ENCODE results near the gene ZNF264.

ZNF264 gene
- long read RNA-seq, partial matches to known transcripts: 1 of 3 reads
- long read RNA-seq, other reads (novel, unspliced or antisense): 2 of 3 reads

DNA sequence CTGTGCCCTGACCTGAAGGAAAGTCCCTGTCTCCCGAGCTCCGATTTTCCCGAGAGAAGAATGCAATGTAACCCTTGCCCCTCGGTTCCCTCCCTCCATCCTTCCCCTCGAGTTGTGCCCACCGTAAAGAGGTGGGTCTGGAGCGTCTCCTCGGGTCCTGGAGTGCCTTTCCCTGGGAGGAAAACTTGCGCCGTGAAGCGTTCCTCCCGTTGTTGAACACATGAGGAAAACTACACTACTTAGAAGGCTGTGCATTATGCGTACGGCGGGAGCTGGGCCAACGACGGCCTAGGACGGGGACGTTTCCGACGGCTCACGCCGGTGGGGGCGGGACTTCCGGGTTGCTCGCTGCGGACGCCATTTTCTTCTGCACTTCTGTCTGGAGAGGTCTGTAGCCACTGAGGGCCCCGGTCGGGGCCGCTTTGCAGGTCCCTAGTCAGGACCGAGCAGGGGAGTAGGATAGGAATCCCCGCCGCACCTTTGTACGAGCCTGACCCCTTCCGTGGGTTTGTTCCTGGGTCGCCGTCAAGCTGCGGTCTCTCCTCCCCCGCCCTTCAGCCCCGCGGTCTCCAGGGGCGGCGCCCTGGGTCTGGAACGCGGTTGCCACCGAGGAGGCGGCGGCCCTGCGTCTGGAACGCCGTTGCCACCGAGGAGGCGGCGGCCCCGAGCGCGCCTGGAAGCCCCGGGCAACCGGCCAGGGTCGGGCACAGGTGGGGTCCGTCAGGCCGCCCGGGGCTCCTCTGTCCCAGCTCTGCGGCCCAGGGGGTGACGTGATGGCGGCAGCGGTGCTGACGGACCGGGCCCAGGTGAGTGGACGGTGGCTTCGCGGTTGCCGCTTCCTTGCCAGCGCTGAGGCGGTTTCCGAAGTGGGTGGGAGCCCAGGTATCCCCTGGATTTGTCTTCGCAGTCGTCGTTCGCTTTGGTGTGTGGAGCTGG is at the start of gene ZNF264:
Gene ZNF264 (plus strand): TSS at position 360 of the 936 bp plus-strand sequence. CDS start 414 bp downstream, at position 774.
- DNase-seq (ENCODE audit: low read depth in 1 of 2, low spot score in 1 of 2): peak; percentile 79 to 92
- TF ChIP-seq SPI1 (IDR thresholded peaks at IDR 0.05; ENCODE audit: borderline replicate concordance, low read depth) (peak; percentile 7; the same call in 1 of the 2 replicates), POLR2AphosphoS5 (IDR thresholded peaks at IDR 0.05; ENCODE audit: low read depth) (peak; percentile 81), GABPA (IDR thresholded peaks at IDR 0.05; ENCODE audit: low read depth) (peak; percentile 90)
- TF ChIP-seq, protein P1, sequence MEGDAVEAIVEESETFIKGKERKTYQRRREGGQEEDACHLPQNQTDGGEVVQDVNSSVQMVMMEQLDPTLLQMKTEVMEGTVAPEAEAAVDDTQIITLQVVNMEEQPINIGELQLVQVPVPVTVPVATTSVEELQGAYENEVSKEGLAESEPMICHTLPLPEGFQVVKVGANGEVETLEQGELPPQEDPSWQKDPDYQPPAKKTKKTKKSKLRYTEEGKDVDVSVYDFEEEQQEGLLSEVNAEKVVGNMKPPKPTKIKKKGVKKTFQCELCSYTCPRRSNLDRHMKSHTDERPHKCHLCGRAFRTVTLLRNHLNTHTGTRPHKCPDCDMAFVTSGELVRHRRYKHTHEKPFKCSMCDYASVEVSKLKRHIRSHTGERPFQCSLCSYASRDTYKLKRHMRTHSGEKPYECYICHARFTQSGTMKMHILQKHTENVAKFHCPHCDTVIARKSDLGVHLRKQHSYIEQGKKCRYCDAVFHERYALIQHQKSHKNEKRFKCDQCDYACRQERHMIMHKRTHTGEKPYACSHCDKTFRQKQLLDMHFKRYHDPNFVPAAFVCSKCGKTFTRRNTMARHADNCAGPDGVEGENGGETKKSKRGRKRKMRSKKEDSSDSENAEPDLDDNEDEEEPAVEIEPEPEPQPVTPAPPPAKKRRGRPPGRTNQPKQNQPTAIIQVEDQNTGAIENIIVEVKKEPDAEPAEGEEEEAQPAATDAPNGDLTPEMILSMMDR (IDR thresholded peaks at IDR 0.05; ENCODE audit: insufficient read depth, low read length): no peak
- TF ChIP-seq, protein P2, sequence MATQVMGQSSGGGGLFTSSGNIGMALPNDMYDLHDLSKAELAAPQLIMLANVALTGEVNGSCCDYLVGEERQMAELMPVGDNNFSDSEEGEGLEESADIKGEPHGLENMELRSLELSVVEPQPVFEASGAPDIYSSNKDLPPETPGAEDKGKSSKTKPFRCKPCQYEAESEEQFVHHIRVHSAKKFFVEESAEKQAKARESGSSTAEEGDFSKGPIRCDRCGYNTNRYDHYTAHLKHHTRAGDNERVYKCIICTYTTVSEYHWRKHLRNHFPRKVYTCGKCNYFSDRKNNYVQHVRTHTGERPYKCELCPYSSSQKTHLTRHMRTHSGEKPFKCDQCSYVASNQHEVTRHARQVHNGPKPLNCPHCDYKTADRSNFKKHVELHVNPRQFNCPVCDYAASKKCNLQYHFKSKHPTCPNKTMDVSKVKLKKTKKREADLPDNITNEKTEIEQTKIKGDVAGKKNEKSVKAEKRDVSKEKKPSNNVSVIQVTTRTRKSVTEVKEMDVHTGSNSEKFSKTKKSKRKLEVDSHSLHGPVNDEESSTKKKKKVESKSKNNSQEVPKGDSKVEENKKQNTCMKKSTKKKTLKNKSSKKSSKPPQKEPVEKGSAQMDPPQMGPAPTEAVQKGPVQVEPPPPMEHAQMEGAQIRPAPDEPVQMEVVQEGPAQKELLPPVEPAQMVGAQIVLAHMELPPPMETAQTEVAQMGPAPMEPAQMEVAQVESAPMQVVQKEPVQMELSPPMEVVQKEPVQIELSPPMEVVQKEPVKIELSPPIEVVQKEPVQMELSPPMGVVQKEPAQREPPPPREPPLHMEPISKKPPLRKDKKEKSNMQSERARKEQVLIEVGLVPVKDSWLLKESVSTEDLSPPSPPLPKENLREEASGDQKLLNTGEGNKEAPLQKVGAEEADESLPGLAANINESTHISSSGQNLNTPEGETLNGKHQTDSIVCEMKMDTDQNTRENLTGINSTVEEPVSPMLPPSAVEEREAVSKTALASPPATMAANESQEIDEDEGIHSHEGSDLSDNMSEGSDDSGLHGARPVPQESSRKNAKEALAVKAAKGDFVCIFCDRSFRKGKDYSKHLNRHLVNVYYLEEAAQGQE (IDR thresholded peaks at IDR 0.05; ENCODE audit: insufficient replicate concordance, low read depth): no peak
- Histone ChIP-seq H3K4me3 (replicated peaks; ENCODE audit: insufficient read depth, low read length) (peak within 1 kb of the TSS; percentile 96), H3K27ac (replicated peaks) (peak within 1 kb of the TSS; percentile 93), H3K27me3 (ENCODE audit: insufficient read depth, poor library complexity, severe bottlenecking) (no peaks in the 10 kb centered on the region)

DNA sequence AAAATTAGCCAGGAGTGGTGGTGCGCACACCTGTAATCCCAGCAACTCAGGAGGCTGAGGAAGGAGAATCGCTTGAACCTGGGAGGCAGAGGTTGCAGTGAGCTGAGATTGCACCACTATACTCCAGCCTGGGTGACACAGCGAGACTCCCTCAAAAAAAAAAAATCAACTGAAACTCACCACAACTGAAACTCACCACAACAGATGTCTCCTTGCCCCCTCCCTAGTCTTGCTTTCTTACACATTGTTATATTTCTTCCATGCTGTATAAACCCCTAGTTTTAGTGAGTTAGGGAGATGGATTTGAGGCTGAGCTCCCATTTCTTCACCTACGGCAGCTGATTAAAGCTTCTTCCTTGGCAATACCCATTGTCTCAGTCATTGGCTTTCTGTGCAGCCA is 49.6 kb upstream of the ZNF264 start:
- H3K27ac ChIP-seq (replicated peaks): no peak overlapping the region
- H3K27me3 ChIP-seq (ENCODE audit: insufficient read depth, poor library complexity, severe bottlenecking): no peaks in the 10 kb centered on the region
- no peak for DNase-seq (ENCODE audit: low read depth in 1 of 2, low spot score in 1 of 2)
- TF ChIP-seq POLR2AphosphoS5 (IDR thresholded peaks at IDR 0.05; ENCODE audit: low read depth) (no peak), GABPA (IDR thresholded peaks at IDR 0.05; ENCODE audit: low read depth) (no peak), SPI1 (IDR thresholded peaks at IDR 0.05; ENCODE audit: borderline replicate concordance, low read depth) (no peak)
- TF ChIP-seq, protein P1 (IDR thresholded peaks at IDR 0.05; ENCODE audit: insufficient read depth, low read length): no peak
- TF ChIP-seq, protein P2 (IDR thresholded peaks at IDR 0.05; ENCODE audit: insufficient replicate concordance, low read depth): no peak
- no peak overlapping the region for H3K4me3 ChIP-seq (replicated peaks; ENCODE audit: insufficient read depth, low read length)

DNA sequence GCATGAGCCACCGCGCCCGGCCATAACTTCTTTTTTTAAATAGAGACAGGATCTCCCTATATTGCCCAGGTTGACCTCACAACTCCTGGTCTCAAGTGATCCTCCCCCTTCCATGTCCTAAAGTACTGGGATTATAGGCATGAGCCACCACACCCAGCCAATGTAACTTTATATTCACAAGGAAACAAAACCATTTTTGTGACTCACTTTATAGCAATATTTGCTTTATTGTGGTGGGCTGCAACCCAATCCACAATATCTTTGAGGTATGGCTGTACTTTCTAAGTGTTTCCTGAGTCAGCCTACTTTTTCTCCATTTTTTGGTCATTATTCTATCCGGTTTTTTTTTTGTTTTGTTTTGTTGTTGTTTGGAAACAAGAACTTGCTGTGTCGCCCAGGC is 38.4 kb upstream of the ZNF264 start:
- Histone ChIP-seq H3K4me3 (replicated peaks; ENCODE audit: insufficient read depth, low read length) (no peak overlapping the region), H3K27me3 (ENCODE audit: insufficient read depth, poor library complexity, severe bottlenecking) (no peaks in the 10 kb centered on the region)

DNA sequence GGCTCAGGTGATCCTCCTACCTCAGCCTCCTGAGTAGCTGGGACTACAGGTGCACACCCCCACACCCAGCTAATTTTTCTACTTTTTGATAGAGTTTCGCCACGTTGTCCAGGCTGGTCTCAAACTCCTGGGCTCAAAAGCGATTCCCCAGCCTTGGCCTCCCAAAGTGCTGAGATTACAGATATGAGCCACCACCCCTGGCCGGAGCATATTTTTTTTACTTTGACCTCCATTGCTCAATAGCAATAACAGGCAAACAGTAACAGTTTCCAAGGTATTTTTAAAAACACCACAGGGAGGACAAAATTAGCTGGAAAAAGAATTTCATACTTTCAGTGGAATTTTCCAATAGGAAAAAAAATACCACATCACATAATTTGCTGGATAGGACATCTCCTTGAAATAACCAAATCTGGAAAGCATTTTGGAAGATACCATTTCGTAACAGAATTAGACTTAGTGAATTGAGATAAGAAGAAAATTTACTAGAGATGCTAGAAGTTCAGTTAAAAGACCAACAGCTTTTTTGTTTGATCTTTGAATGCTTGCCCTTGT is 29.2 kb upstream of the ZNF264 start:
- H3K27ac ChIP-seq (replicated peaks): no peak overlapping the region
- no peak for DNase-seq (ENCODE audit: low read depth in 1 of 2, low spot score in 1 of 2)
- H3K27me3 ChIP-seq (ENCODE audit: insufficient read depth, poor library complexity, severe bottlenecking): no peaks in the 10 kb centered on the region
- TF ChIP-seq, protein P1 (IDR thresholded peaks at IDR 0.05; ENCODE audit: insufficient read depth, low read length): no peak
- TF ChIP-seq GABPA (IDR thresholded peaks at IDR 0.05; ENCODE audit: low read depth): no peak
- no peak overlapping the region for H3K4me3 ChIP-seq (replicated peaks; ENCODE audit: insufficient read depth, low read length)

More for the DNA sequence above, 38.4 kb upstream of the ZNF264 start:
- DNase-seq (ENCODE audit: low read depth in 1 of 2, low spot score in 1 of 2): no peak
- no peak for TF ChIP-seq POLR2AphosphoS5 (IDR thresholded peaks at IDR 0.05; ENCODE audit: low read depth)
- no peak overlapping the region for H3K27ac ChIP-seq (replicated peaks)
